Measurements from ENCODE around the gene ARAP1.

GRCh38 chr11:72712168-72712751, 39.9 kb downstream of the ARAP1 start:
- TF ChIP-seq CTCF (IDR thresholded peaks at IDR 0.05; ENCODE audit: insufficient read depth, low read length) (no peak), GABPA (IDR thresholded peaks at IDR 0.05; ENCODE audit: low read depth) (no peak), POLR2AphosphoS5 (IDR thresholded peaks at IDR 0.05; ENCODE audit: low read depth) (no peak), REST (IDR thresholded peaks at IDR 0.05; ENCODE audit: insufficient replicate concordance, low read depth) (no peak), SPI1 (IDR thresholded peaks at IDR 0.05; ENCODE audit: borderline replicate concordance, low read depth) (no peak)
